ENCODE data around the gene CPNE5. TPM values are rescaled to one million over a fixed set of nuclear protein-coding genes. Genes with fewer than 3 reads are reported as not detected.
A peak's percentile ranks its signal among the peaks of the same experiment; 100 is the strongest.
"Not testable (repeated sequence)": the region's sequence is repeated elsewhere in the genome, so short reads cannot be mapped to it uniquely, and the experiment has no call there.

The CPNE5 gene
- total RNA-seq, 1 donor = 0.81 TPM

DNA sequence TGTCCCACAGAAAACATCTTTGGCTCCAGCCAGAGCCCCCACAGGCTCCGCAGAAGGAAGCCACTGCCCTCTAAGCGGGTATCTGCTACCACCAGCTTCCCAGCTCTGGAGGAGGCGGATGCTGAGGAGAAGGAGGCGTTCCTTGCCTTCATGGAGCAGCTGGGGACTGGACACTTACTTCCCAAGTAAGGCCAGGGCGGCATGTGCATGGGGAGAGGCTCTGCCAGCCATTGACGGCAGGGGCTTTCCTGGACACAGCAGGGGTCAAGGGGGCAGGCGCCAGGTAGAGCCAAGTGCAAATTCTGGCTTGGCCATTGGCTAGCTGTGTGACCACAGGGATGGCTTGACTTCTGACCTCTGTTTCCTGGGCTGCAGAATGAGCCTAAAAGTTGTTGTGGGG, 123.8 kb downstream of the CPNE5 start:
- DNase-seq (ENCODE audit: low read depth in 2 of 3, low spot score in 2 of 3) = no peak

GRCh38 chr6:36714511-36714910, 124.7 kb downstream of the CPNE5 start:
- no peak for DNase-seq (ENCODE audit: low read depth in 2 of 3, low spot score in 2 of 3)

GRCh38 chr6:36713846-36714245, 125.4 kb downstream of the CPNE5 start:
- no peak for DNase-seq (ENCODE audit: low read depth in 2 of 3, low spot score in 2 of 3)

DNA sequence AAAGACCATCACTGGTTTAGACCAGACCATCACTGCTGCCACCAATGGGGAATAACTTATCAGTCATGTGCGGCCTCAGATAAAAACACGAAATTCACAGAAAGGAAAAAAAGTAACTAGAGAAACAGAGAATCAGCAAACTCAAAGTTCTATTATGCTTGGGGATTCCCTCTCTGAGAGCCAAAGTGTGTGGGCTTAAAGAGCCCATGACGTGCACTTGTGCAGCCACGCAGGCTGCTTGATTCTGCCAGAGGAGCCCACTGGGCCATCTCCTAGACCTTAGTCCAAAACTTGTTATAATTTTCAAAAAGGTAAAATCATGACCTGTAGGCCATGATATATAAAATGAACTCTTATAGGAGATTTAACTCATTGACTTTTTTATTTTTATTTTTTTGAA, 126.4 kb downstream of the CPNE5 start:
- no peak for DNase-seq (ENCODE audit: low read depth in 2 of 3, low spot score in 2 of 3)

DNA sequence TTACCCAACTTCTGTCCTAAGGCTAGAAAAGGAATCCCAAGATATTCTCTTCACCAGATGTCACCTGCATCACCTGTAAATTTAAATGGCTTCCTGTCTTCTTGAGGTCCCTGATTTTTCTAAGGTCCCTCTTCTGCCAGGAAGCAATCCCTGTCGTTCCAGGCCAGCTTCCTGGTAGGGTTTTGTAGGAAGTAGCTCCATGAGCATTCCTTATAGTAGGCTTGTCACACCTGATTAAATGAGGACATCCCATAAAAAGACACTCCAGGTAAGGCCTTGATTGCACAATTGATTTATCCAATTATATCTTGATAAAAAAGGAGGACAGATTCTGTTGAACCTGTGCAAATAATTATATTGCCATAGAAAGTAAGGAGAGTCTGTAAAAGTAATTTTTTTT, 132.9 kb downstream of the CPNE5 start:
- DNase-seq (ENCODE audit: low read depth in 2 of 3, low spot score in 2 of 3) = no peak

GRCh38 chr6:36704961-36705577, 134.2 kb downstream of the CPNE5 start:
- DNase-seq (ENCODE audit: low read depth in 2 of 3, low spot score in 2 of 3) = not testable (repeated sequence)

DNA sequence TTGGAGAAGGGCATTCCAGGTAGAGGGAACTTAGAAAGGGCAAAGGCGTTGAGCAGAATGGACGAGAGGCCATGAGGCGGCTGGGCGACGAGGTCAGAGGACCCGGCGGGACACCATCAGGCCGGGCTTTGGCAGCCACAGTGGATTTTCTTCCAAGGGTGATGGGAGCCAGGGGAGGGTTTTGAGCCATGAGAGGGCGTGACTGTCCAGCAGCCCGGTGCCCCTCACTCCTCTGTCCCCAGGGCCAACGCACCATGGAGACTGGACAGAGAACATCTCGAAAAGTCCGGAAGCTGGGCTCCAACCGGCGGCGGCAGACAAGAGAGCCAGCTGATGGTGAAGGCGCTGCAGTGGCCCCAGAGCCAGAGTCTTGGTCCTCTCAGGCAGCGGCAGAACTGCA, 135.3 kb downstream of the CPNE5 start:
- no peak for DNase-seq (ENCODE audit: low read depth in 2 of 3, low spot score in 2 of 3)

DNA sequence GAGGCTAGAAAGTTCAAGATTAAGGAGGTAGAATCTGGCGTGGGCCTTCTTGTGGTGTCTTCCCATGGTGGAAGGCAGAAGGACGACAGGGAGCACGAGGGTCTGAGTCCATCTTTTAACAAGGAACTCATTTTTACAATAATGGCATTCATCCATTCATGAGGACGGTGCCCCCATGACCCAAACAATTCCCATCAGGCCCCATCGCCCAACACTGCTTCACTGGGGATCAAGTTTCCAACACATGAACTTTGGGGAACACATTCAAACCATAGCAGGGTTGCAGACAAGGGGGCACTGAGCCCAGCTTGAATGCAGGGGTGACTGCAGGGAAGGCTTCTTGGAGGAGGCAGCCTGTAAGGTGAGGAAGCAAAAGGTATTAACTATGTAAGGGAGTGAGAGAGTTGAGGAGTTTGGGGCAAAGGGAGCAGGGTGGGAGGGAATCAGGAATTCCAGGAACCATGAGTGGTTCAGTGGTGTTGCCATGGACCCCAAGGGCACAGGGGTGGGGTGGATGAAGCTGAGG, 136.1 kb downstream of the CPNE5 start:
- no peak for DNase-seq (ENCODE audit: low read depth in 2 of 3, low spot score in 2 of 3)

DNA sequence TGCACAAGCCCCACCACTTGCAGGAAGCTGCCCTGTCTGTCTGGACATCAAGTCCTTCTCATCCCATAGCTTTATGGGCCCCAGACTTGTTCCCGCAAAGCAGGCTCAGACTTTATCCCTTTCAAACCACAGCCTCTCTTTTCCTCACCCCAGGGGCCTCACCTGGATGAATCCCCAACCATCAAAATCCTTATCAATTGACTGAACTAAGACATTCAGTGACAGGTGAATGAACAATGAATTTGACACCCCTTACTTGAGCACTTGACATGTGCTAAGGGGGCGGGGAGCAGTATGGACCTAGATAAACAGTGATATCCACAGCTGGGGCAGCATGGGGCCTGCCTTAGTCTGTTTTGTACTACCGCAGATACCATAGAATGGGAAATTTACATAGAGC, 136.6 kb downstream of the CPNE5 start:
- no peak for DNase-seq (ENCODE audit: low read depth in 2 of 3, low spot score in 2 of 3)

DNA sequence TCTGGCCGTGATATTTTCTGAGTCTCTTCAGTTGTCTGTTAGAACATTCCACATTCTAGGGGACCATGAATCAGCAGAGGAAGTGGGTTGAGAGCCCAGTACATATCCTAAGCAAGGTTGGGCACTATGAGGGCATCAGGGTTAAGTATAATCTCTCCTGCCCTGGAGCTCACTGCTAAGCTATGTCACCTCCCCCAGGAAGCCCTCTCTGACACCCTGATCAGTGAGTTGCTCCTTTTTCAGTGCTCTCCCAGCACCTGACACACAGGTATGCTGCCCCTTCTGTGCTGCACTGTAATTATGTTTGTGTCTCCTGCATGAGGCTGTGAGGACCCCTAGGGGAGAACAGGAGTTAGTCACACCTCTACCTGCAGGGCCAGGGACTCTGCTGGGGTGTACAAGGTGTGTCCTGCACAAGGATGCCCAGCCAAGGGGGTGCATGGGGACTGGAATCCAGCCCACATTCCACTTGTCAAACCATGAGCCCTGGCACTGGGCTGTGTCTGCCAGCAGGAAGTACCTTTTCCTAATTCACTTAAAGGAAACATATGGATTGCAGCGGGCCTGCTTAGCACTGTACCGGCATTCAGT, 137.7 kb downstream of the CPNE5 start:
- peak in 2 of 3 donors; percentile 31 to 43 for DNase-seq (ENCODE audit: low read depth in 2 of 3, low spot score in 2 of 3)

DNA sequence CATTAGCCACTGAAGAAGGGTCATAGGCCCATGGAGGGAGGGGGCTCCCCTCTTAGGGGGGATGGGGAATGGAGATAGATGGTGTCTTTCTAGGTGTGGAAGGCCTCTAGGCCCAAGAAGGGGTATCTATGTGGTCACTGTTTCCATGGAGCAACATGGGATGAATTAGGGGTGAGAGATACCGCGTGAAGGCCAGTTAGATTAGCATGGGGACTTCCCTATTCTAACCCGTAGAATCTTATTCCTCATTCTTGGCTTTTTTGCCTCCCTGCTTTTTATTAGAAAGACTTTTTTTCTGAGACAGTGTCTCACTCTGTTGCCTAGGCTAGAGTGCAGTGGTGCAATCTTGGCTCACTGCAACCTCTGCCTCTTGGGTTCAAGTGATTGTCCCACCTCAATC, 138.4 kb downstream of the CPNE5 start:
- DNase-seq (ENCODE audit: low read depth in 2 of 3, low spot score in 2 of 3) = no peak

GRCh38 chr6:36700071-36700812, 139.0 kb downstream of the CPNE5 start:
- no peak for DNase-seq (ENCODE audit: low read depth in 2 of 3, low spot score in 2 of 3)

DNA sequence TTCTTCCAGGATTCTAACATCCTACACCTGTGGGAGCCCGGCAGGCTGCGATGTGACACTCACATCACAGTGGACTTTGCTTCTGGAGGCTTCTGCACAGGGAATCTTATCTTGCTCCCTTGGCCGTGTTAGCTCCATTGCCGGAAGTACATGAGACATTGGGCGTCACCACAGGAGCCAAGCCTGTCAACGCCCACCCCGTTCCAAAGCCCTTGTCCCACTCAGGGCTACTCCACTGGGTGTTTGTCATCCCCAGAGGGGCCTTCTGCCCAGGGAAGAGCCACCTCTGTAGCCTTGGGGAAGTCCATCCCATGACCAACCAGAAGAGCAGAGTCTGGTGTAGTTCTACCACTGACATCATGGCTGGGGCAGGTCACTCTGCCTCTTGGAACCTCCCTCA, 139.9 kb downstream of the CPNE5 start:
- no peak for DNase-seq (ENCODE audit: low read depth in 2 of 3, low spot score in 2 of 3)

- no peak for DNase-seq (ENCODE audit: low read depth in 2 of 3, low spot score in 2 of 3)
Observed at GRCh38 chr6:36698871-36699271, 140.4 kb downstream of the CPNE5 start.

DNA sequence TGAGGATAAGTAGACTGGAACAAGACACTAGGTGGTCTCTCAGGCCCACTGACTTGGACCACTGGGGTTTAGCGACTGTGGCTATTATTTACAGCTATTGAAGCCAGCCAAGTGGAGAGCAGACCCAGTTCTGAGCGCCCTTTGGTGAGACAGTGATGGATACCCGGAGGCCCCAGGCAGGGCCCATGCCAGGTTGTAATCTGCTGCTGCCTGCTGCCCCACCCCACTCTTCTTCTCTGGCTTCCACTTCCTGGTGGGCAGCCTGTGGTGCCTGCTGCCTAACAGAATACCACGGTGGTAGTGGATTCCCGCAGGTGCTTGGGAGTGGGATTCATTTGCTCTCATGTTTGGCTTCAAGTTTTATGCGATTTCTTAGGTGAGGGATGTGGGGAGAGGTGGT, 141.0 kb downstream of the CPNE5 start:
- no peak for DNase-seq (ENCODE audit: low read depth in 2 of 3, low spot score in 2 of 3)

DNA sequence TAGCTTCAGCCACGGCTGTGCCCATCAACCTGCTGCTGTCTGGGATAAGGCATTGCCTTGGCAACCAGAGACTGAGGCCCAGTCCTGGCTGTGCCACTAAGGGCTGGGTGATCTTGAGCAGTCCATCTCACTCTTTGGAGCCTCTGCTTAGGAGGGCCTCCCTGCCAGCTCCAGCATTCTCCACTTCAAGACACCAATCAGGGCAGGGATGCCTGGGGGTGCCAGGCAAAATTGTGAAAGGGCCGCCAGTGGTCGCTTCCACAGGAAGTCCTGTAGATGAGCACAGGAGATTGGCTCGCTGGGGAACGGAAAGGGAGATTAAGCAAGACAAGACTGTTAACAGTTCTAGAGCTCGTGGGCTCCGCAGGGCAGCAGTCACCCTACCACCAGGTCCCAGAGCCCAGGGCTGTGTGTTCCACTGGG, 141.8 kb downstream of the CPNE5 start, which contains the start of gene RAB44:
TSS of gene RAB44 (plus strand) at position 346 of the 423 bp plus-strand sequence. CDS start 6,410 bp downstream, outside the sequence.
- peak in 1 of 3 donors; percentile 63 for DNase-seq (ENCODE audit: low read depth in 2 of 3, low spot score in 2 of 3)

DNA sequence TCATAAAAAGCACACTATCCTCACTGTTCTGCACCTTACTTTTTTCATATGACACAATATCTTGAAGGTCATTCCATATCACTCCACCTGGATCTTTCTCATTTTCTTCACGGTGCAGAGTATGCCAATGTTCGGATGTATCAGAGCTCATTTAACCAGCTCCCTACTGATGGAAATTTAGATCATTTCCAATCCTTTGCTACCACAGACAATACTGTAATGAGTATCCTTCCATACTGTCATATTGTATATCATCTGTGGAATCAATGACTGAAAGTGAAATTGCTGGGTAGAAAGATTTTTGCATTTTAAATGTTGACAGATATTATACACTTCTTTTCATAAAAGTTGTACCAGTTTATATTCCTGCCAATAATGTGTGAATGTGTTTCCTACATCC, 143.8 kb downstream of the CPNE5 start:
- no peak for DNase-seq (ENCODE audit: low read depth in 2 of 3, low spot score in 2 of 3)

DNA sequence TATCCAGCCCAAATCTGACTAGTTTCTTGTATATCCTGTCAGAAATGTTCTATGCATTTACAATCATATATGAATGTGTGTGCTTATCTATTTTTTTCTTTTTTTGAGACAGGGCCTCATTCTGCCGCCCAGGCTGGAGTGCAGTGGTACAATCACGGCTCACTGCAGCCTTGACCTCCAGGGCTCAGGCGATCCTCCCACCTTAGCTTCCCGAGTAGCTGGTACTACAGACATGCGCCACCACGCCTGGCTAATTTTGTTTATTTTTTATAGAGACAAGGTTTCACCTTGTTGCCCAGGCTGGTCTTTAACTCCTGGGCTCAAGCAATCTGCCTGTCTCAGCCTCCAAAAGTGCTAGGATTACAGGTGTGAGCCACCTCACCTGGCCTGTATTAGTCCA, 144.6 kb downstream of the CPNE5 start:
- no peak for DNase-seq (ENCODE audit: low read depth in 2 of 3, low spot score in 2 of 3)

GRCh38 chr6:36692861-36693702, 146.2 kb downstream of the CPNE5 start:
- DNase-seq (ENCODE audit: low read depth in 2 of 3, low spot score in 2 of 3) = no peak

DNA sequence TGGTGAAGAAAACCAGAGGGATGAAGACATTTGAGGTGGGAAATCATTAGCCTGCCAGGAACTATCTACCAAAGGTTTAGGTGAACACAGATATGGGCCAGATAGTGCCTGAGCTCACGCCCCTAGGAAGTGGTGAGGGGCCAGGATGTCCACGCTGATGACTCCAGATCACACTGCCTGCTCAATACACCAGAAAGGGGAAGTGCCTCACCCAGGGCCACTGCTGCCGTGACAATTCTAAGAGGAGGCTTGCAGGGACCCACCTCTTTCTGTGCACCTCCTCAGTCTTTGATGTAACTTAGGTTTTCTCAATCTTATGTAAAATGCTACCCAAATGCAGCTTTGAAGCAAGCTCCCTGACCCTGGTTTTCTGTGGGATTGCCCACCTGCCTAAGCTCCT, 147.0 kb downstream of the CPNE5 start:
- DNase-seq (ENCODE audit: low read depth in 2 of 3, low spot score in 2 of 3) = peak in 2 of 3 donors; percentile 62 to 76

GRCh38 chr6:36691612-36692011, 147.6 kb downstream of the CPNE5 start:
- DNase-seq (ENCODE audit: low read depth in 2 of 3, low spot score in 2 of 3) = no peak

Measured in hematopoietic multipotent progenitor cell (in vitro differentiated cells).